ENCODE results near the gene TAF1A. TPM values are rescaled to one million over a fixed set of nuclear protein-coding genes. Genes with fewer than 3 reads are reported as not detected.

The TAF1A gene
- total RNA-seq, 3 donors from 2014 or later = 4.7 to 6.6 (median 6.0) TPM

- ATAC-seq (no peak), DNase-seq (no peak)
- intact Hi-C loops (cut with DNase I, micrococcal nuclease) = no loop called here
- no peak overlapping the region for H3K4me3 ChIP-seq
- peaks cover 4% of the 10 kb centered on the region for H3K4me1 ChIP-seq (ENCODE audit: low read depth)
- no peaks in the 10 kb centered on the region for H3K36me3 ChIP-seq (ENCODE audit: low read depth)
- no peaks in the 10 kb centered on the region for H3K9me3 ChIP-seq
- TF ChIP-seq CTCF (IDR thresholded peaks at IDR 0.05) = no peak
These were observed 43.0 kb downstream of the TAF1A start for GRCh38 chr1:222546548-222547259.

- DNase-seq (no peak), ATAC-seq (no peak)
- peaks cover 4% of the 10 kb centered on the region for H3K4me1 ChIP-seq (ENCODE audit: low read depth)
- no peaks in the 10 kb centered on the region for H3K9me3 ChIP-seq
- H3K4me3 ChIP-seq = no peak overlapping the region
- intact Hi-C loops (cut with DNase I, micrococcal nuclease) = no loop called here
- no peaks in the 10 kb centered on the region for H3K36me3 ChIP-seq (ENCODE audit: low read depth)
- TF ChIP-seq CTCF (IDR thresholded peaks at IDR 0.05) = no peak
These were observed 43.6 kb downstream of the TAF1A start for GRCh38 chr1:222546091-222546490.

- ATAC-seq = peak; percentile 17
- intact Hi-C loops (cut with DNase I, micrococcal nuclease) = no loop called here
These were observed 45.9 kb downstream of the TAF1A start for GRCh38 chr1:222543817-222544216.

GRCh38 chr1:222540598-222540995 is 49.1 kb downstream of the TAF1A start:
- intact Hi-C loops (cut with DNase I, micrococcal nuclease) = no loop called here

More at GRCh38 chr1:222543817-222544216, 45.9 kb downstream of the TAF1A start:
- no peak for TF ChIP-seq CTCF (IDR thresholded peaks at IDR 0.05)
- H3K36me3 ChIP-seq (ENCODE audit: low read depth) = no peaks in the 10 kb centered on the region
- no peak overlapping the region for H3K4me3 ChIP-seq
- H3K9me3 ChIP-seq = no peaks in the 10 kb centered on the region
- peaks cover 4% of the 10 kb centered on the region for H3K4me1 ChIP-seq (ENCODE audit: low read depth)
- DNase-seq = no peak

GRCh38 chr1:222539951-222540597 is 49.7 kb downstream of the TAF1A start:
- Histone ChIP-seq H3K4me1 (ENCODE audit: low read depth) (no peaks in the 10 kb centered on the region), H3K9me3 (no peaks in the 10 kb centered on the region), H3K36me3 (ENCODE audit: low read depth) (no peaks in the 10 kb centered on the region), H3K4me3 (no peak overlapping the region)
- intact Hi-C loops (cut with DNase I, micrococcal nuclease) = no loop called here
- DNase-seq (no peak), ATAC-seq (no peak)
- no peak for TF ChIP-seq CTCF (IDR thresholded peaks at IDR 0.05)

More at GRCh38 chr1:222540598-222540995, 49.1 kb downstream of the TAF1A start:
- Histone ChIP-seq H3K4me1 (ENCODE audit: low read depth) (no peaks in the 10 kb centered on the region), H3K9me3 (no peaks in the 10 kb centered on the region), H3K4me3 (no peak overlapping the region), H3K36me3 (ENCODE audit: low read depth) (no peaks in the 10 kb centered on the region)
- TF ChIP-seq CTCF (IDR thresholded peaks at IDR 0.05) = no peak
- DNase-seq (no peak), ATAC-seq (no peak)

Measured in mucosa of descending colon (tissue), 3 donors.